ENCODE results near the gene FMN2. TPM values are rescaled to one million over a fixed set of nuclear protein-coding genes. Genes with fewer than 3 reads are reported as not detected.

FMN2 gene
- total RNA-seq, 1 donor from 2014 or later, result 1.1 TPM

GRCh38 chr1:240122639-240123613, 31.2 kb downstream of the FMN2 start:
- no peak for TF ChIP-seq CTCF (IDR thresholded peaks at IDR 0.05)
- Histone ChIP-seq H3K36me3 (no peaks in the 10 kb centered on the region), H3K9me3 (no peaks in the 10 kb centered on the region), H3K4me3 (no peak overlapping the region), H3K4me1 (no peaks in the 10 kb centered on the region), H3K27ac (no peak overlapping the region), H3K27me3 (ENCODE audit: low read depth) (no peaks in the 10 kb centered on the region)
- DNase-seq (peak; percentile 53), ATAC-seq (peak; percentile 91 to 95)
- intact Hi-C loops (cut with DNase I), result no loop called here

- no peaks in the 10 kb centered on the region for H3K4me1 ChIP-seq
- H3K9me3 ChIP-seq, result no peaks in the 10 kb centered on the region
- intact Hi-C loops (cut with DNase I), result no loop called here
- no peak for DNase-seq
- TF ChIP-seq CTCF (IDR thresholded peaks at IDR 0.05), result no peak
- H3K36me3 ChIP-seq, result no peaks in the 10 kb centered on the region
- H3K27ac ChIP-seq, result no peak overlapping the region
- no peak overlapping the region for H3K4me3 ChIP-seq
- no peak for ATAC-seq
- no peaks in the 10 kb centered on the region for H3K27me3 ChIP-seq (ENCODE audit: low read depth)
Measured at GRCh38 chr1:240126821-240127220, 35.1 kb downstream of the FMN2 start.

GRCh38 chr1:240128366-240128765, 36.7 kb downstream of the FMN2 start:
- no peak overlapping the region for H3K27ac ChIP-seq
- no peak for ATAC-seq
- DNase-seq, result no peak
- H3K4me1 ChIP-seq, result no peaks in the 10 kb centered on the region
- no peaks in the 10 kb centered on the region for H3K9me3 ChIP-seq
- H3K27me3 ChIP-seq (ENCODE audit: low read depth), result no peaks in the 10 kb centered on the region
- H3K36me3 ChIP-seq, result no peaks in the 10 kb centered on the region
- no peak overlapping the region for H3K4me3 ChIP-seq
- TF ChIP-seq CTCF (IDR thresholded peaks at IDR 0.05), result no peak
- intact Hi-C loops (cut with DNase I), result no loop called here

- Histone ChIP-seq H3K27ac (no peak overlapping the region), H3K4me1 (no peaks in the 10 kb centered on the region), H3K27me3 (ENCODE audit: low read depth) (no peaks in the 10 kb centered on the region), H3K36me3 (no peaks in the 10 kb centered on the region), H3K9me3 (no peaks in the 10 kb centered on the region), H3K4me3 (no peak overlapping the region)
- TF ChIP-seq CTCF (IDR thresholded peaks at IDR 0.05), result no peak
- intact Hi-C loops (cut with DNase I), result no loop called here
- no peak for DNase-seq
- ATAC-seq, result no peak
Measured at GRCh38 chr1:240134113-240134512, 42.4 kb downstream of the FMN2 start.

- H3K9me3 ChIP-seq, result no peaks in the 10 kb centered on the region
- intact Hi-C loops (cut with DNase I), result no loop called here
- no peaks in the 10 kb centered on the region for H3K36me3 ChIP-seq
- no peaks in the 10 kb centered on the region for H3K4me1 ChIP-seq
- no peak overlapping the region for H3K4me3 ChIP-seq
- no peak for TF ChIP-seq CTCF (IDR thresholded peaks at IDR 0.05)
- H3K27ac ChIP-seq, result no peak overlapping the region
- DNase-seq, result no peak
- H3K27me3 ChIP-seq (ENCODE audit: low read depth), result no peaks in the 10 kb centered on the region
- ATAC-seq, result no peak
Measured at GRCh38 chr1:240134596-240134995, 42.9 kb downstream of the FMN2 start.

Measured in lower lobe of right lung (tissue), 2 donors.